Neuronal stem cell (in vitro differentiated cells): ENCODE data around the gene ZNF792.
"Not testable (repeated sequence)": the region's sequence is repeated elsewhere in the genome, so short reads cannot be mapped to it uniquely, and the experiment has no call there.

Source experiments
- DNase-seq: peaks from one replicate; pipeline ENCODE4 v3.0.0-alpha.2; 2013; ENCODE audit warnings: low spot score
- H2AFZ ChIP-seq: one replicate; pipeline ENCODE4 v1.6.1; 2013; ENCODE audit warnings: mild to moderate bottlenecking, low read length, inconsistent platforms
- H2AK5ac ChIP-seq: 2 replicates; pipeline ENCODE4 v1.6.1; 2013; ENCODE audit warnings: low read depth, mild to moderate bottlenecking, inconsistent platforms, low read length, moderate library complexity, mixed read lengths
- H2BK120ac ChIP-seq: 2 replicates; pipeline ENCODE4 v1.6.1; 2013; ENCODE audit warnings: low read depth, mild to moderate bottlenecking, inconsistent platforms, low read length, moderate library complexity, mixed read lengths
- H2BK12ac ChIP-seq: one replicate; pipeline ENCODE4 v1.6.1; 2013; ENCODE audit warnings: low read length, inconsistent platforms
- H2BK15ac ChIP-seq: 2 replicates; pipeline ENCODE4 v1.6.1; 2013; ENCODE audit warnings: mild to moderate bottlenecking, low read length, inconsistent platforms, mixed read lengths
- H2BK5ac ChIP-seq: one replicate; pipeline ENCODE4 v1.6.1; 2013; ENCODE audit warnings: inconsistent platforms, mild to moderate bottlenecking, low read length, moderate library complexity
- H3K14ac ChIP-seq: one replicate; pipeline ENCODE4 v1.6.1; 2013; ENCODE audit warnings: low read length, inconsistent platforms
- H3K18ac ChIP-seq: 2 replicates; pipeline ENCODE4 v1.6.1; 2013; ENCODE audit warnings: low read length, inconsistent platforms
- H3K23ac ChIP-seq: 2 replicates; pipeline ENCODE4 v1.6.1; 2013; ENCODE audit warnings: low read depth, mild to moderate bottlenecking, mixed read lengths, low read length, inconsistent platforms; ENCODE audit not compliant: poor library complexity
- H3K27ac ChIP-seq: replicated peaks from 3 replicates; pipeline ENCODE4 v1.5.1; 2013; ENCODE audit warnings: low read length, inconsistent platforms
- H3K27me3 ChIP-seq, 3 experiments: 2 replicates each; pipeline ENCODE4 v1.6.1; 2013; ENCODE audit warnings: low read length in 3 of 3, mild to moderate bottlenecking in 2 of 3, inconsistent platforms in 1 of 3, low read depth in 1 of 3, mixed read lengths in 1 of 3, moderate library complexity in 1 of 3; ENCODE audit not compliant: control insufficient read depth in 3 of 3, insufficient read depth in 3 of 3
- H3K36me3 ChIP-seq, 2 donors: replicated peaks in 1 of 2; 2 replicates each; pipeline ENCODE4 v1.6.1; 2013; ENCODE audit warnings: low read length in 2 of 2; ENCODE audit not compliant: control insufficient read depth in 2 of 2, insufficient read depth in 2 of 2
- H3K4ac ChIP-seq: 2 replicates; pipeline ENCODE4 v1.6.1; 2013; ENCODE audit warnings: inconsistent platforms, mild to moderate bottlenecking, low read length, moderate library complexity
- H3K4me1 ChIP-seq, 2 donors: 1 replicate in 1 of 2; 2 replicates in 1 of 2; pipeline ENCODE4 v1.6.1; 2013; ENCODE audit warnings: low read length in 2 of 2, low read depth in 1 of 2; ENCODE audit not compliant: control insufficient read depth in 2 of 2, insufficient read depth in 1 of 2
- H3K4me2 ChIP-seq: one replicate; pipeline ENCODE4 v1.6.1; 2013; ENCODE audit warnings: mild to moderate bottlenecking, low read length, inconsistent platforms; ENCODE audit not compliant: insufficient read depth, poor library complexity, severe bottlenecking
- H3K4me3 ChIP-seq, 2 donors: 2 replicates each; pipeline ENCODE4 v1.5.1; 2013; ENCODE audit warnings: low read length in 2 of 2, mild to moderate bottlenecking in 2 of 2, inconsistent platforms in 1 of 2, moderate library complexity in 1 of 2
- H3K79me1 ChIP-seq: one replicate; pipeline ENCODE4 v1.6.1; 2013; ENCODE audit warnings: low read depth, mild to moderate bottlenecking, inconsistent platforms, low read length, moderate library complexity
- H3K9ac ChIP-seq: one replicate; pipeline ENCODE4 v1.6.1; 2013; ENCODE audit warnings: mild to moderate bottlenecking, low read depth, low read length, inconsistent platforms; ENCODE audit not compliant: poor library complexity
- H3K9me3 ChIP-seq, 2 donors: replicated peaks in 1 of 2; 2 replicates each; pipeline versions ENCODE3 to v1.6.1; 2013; ENCODE audit warnings: low read length in 2 of 2, mild to moderate bottlenecking in 2 of 2, inconsistent platforms in 1 of 2, low read depth in 1 of 2, mixed read lengths in 1 of 2, moderate library complexity in 1 of 2; ENCODE audit not compliant: control insufficient read depth in 2 of 2, insufficient read depth in 1 of 2
- H4K8ac ChIP-seq: one replicate; pipeline ENCODE4 v1.6.1; 2013; ENCODE audit warnings: low read depth, mild to moderate bottlenecking, inconsistent platforms, low read length, moderate library complexity
- H4K91ac ChIP-seq: one replicate; pipeline ENCODE4 v1.6.1; 2013; ENCODE audit warnings: low read length, low read depth, mild to moderate bottlenecking, inconsistent platforms; ENCODE audit not compliant: poor library complexity
- WGBS, 2 donors: extraction: QIAGEN DNeasy Blood & Tissue Kit; methylation state at CpG; one replicate each; pipeline ENCODE4 v1.1.7; 2013; ENCODE audit warnings: missing lambda C conversion rate in 2 of 2, mixed read lengths in 1 of 2; ENCODE audit not compliant: insufficient read length in 2 of 2, insufficient replicate concordance in 1 of 2; ENCODE audit errors: extremely low coverage in 2 of 2; 5-methylcytosine and 5-hydroxymethylcytosine counted together

Gene ZNF792

DNA sequence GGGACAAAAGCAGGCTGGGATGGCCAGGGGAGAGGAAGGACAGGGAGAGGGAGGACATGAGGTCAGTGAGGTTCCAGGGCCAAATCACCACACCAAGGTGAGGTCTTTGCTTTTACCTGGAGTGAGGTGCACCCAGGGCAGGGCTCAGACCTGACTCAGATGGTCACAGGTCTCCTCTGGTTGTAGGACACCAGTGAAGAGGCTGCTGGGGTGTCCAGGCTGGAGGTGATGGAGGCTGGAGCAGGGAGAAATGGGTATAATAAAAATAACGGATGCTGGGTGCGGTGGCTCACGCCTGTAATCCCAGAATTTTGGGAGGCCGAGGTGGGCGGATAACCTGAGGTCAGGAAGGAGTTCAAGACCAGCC lies 43.0 kb upstream of the ZNF792 start:
- H2AFZ ChIP-seq: no peak overlapping the region
- no peak overlapping the region for H4K8ac ChIP-seq
- H3K4ac ChIP-seq: no peak overlapping the region
- no peak overlapping the region for H4K91ac ChIP-seq
- H2AK5ac ChIP-seq: no peak overlapping the region
- H2BK15ac ChIP-seq: no peak overlapping the region
- no CpG with 5 or more reads among the region's 5 CpGs for WGBS, 2 donors
- H3K14ac ChIP-seq: peak overlapping the region; percentile 31
- no peak overlapping the region for H2BK12ac ChIP-seq
- no peaks in the 10 kb centered on the region for H3K9me3 ChIP-seq
- H3K4me2 ChIP-seq: no peak overlapping the region
- peaks cover 0 to 8% of the 10 kb centered on the region in 2 donors for H3K4me1 ChIP-seq
- H3K79me1 ChIP-seq: peaks cover 25% of the 10 kb centered on the region
- H3K27ac ChIP-seq: no peak overlapping the region
- H3K27me3 ChIP-seq: no peaks in the 10 kb centered on the region
- peaks cover 39 to 81% of the 10 kb centered on the region in 2 donors for H3K36me3 ChIP-seq
- no peak overlapping the region for H2BK120ac ChIP-seq
- H3K4me3 ChIP-seq: no peak overlapping the region
- no peak overlapping the region for H2BK5ac ChIP-seq
- no peak overlapping the region for H3K18ac ChIP-seq
- no peak overlapping the region for H3K9ac ChIP-seq
- peak overlapping the region; percentile 75 for H3K23ac ChIP-seq
- DNase-seq: no peak

GRCh38 chr19:35006342-35006998 lies 42.4 kb upstream of the ZNF792 start:
- Histone ChIP-seq H2AK5ac (no peak overlapping the region), H3K36me3 (peaks cover 37 to 79% of the 10 kb centered on the region in 2 donors), H4K8ac (no peak overlapping the region), H2BK5ac (no peak overlapping the region), H3K4me3 (no peak overlapping the region), H2BK12ac (no peak overlapping the region), H3K4me2 (no peak overlapping the region), H4K91ac (no peak overlapping the region), H3K4me1 (peaks cover 0 to 11% of the 10 kb centered on the region in 2 donors), H3K79me1 (peaks cover 25% of the 10 kb centered on the region), H3K14ac (peak overlapping the region; percentile 31), H3K27ac (no peak overlapping the region), H2BK15ac (no peak overlapping the region), H3K23ac (peak overlapping the region; percentile 75), H3K18ac (no peak overlapping the region), H3K9me3 (no peaks in the 10 kb centered on the region), H3K27me3 (no peaks in the 10 kb centered on the region), H2BK120ac (no peak overlapping the region), H2AFZ (no peak overlapping the region), H3K9ac (no peak overlapping the region), H3K4ac (no peak overlapping the region)
- no peak for DNase-seq
- no CpG with 5 or more reads among the region's 15 CpGs for WGBS, 2 donors

DNA sequence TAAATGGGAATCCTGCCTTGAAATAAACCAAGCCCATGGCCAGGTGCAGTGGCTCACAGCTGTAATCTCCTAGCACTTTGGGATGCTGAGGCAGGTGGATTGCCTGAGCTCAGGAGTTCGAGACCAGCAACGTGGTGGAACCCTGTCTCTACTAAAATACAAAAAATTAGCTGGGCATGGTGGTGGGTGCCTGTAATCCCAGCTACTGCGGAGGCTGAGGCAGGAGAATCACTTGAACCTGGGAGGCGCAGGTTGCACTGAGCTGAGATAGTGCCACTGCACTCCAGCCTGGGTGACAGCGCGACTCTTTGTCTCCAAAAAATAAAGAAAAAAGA lies 41.9 kb upstream of the ZNF792 start:
- WGBS, 2 donors: no CpG with 5 or more reads among the region's 6 CpGs

DNA sequence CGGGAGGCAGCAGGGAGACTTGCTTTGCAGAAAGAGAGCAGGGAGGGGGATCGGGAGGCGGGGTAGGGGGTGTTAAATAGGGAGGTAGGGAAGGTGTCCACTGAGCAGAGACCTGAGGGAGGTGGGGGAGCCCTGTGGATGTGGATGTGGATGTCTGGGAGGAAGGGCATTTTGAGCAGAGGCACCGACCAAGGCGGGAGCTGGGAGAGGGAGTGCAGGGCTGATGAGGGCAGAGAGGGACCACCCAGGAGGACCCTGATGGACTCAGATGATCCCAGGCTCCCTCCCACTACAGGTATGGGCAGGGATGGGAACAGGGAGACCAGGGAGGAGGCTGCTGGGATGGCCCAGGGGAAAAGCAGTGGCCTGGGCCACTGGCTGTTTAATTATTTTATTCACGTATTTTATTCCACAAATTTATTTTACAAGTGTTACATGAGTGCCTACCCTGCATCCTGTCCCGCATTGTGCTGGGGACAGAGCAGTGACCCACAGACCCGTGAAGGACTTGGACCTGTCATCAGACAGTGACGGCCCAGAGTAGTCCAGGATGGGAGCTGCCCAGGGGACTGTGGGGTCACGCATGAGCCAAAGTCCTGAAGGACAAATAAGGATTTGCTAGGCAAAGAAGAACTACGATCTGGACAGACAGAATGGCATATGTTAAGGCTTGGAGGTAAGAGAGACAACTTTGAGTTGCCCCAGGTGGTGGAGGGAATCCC lies 41.4 kb upstream of the ZNF792 start:
- Histone ChIP-seq H3K36me3 (peaks cover 33 to 69% of the 10 kb centered on the region in 2 donors), H3K27me3 (no peaks in the 10 kb centered on the region)
- WGBS, 2 donors: no CpG with 5 or more reads among the region's 11 CpGs

More for the DNA sequence above, 41.9 kb upstream of the ZNF792 start:
- not testable (repeated sequence) for H3K9ac ChIP-seq, H4K91ac ChIP-seq, H3K23ac ChIP-seq, H2BK120ac ChIP-seq, H3K27ac ChIP-seq, DNase-seq, H3K9me3 ChIP-seq, H3K4ac ChIP-seq, H3K18ac ChIP-seq, H2AFZ ChIP-seq, H3K4me2 ChIP-seq, H2BK5ac ChIP-seq, H2BK15ac ChIP-seq, H2AK5ac ChIP-seq, H3K14ac ChIP-seq, H3K27me3 ChIP-seq, H2BK12ac ChIP-seq, H4K8ac ChIP-seq, H3K4me3 ChIP-seq
- H3K36me3 ChIP-seq: peaks cover 37 to 74% of the 10 kb centered on the region in 2 donors
- H3K79me1 ChIP-seq: peaks cover 25% of the 10 kb centered on the region
- H3K4me1 ChIP-seq: peaks cover 0 to 12% of the 10 kb centered on the region in 2 donors

More for the DNA sequence above, 41.4 kb upstream of the ZNF792 start:
- H3K23ac ChIP-seq: no peak overlapping the region
- H3K4ac ChIP-seq: no peak overlapping the region
- no peak overlapping the region for H3K9ac ChIP-seq
- H2BK5ac ChIP-seq: no peak overlapping the region
- H3K18ac ChIP-seq: no peak overlapping the region
- H3K14ac ChIP-seq: no peak overlapping the region
- H3K79me1 ChIP-seq: peaks cover 25% of the 10 kb centered on the region
- no peak overlapping the region for H3K4me3 ChIP-seq
- no peak overlapping the region for H2BK120ac ChIP-seq
- H3K4me2 ChIP-seq: no peak overlapping the region
- H4K8ac ChIP-seq: no peak overlapping the region
- peaks cover 0 to 12% of the 10 kb centered on the region in 2 donors for H3K4me1 ChIP-seq
- H2BK15ac ChIP-seq: no peak overlapping the region
- DNase-seq: no peak
- no peak overlapping the region for H4K91ac ChIP-seq
- H2AFZ ChIP-seq: no peak overlapping the region
- H2AK5ac ChIP-seq: no peak overlapping the region
- no peak overlapping the region for H2BK12ac ChIP-seq
- H3K27ac ChIP-seq: no peak overlapping the region
- no peaks in the 10 kb centered on the region for H3K9me3 ChIP-seq
